Keratinocyte (primary cell): ENCODE measurements around the gene ZDHHC24. TPM values are rescaled to one million over a fixed set of nuclear protein-coding genes. Genes with fewer than 3 reads are reported as not detected.

Experiments
- DNase-seq: peaks from one replicate; pipeline ENCODE4 v3.0.0-alpha.2; 2011; ENCODE audit warnings: low read depth, missing footprints, low spot score
- FAIRE-seq: peaks from 2 replicates; lab custom pipeline; 2011; peaks lifted over from hg19 to GRCh38; lab: Jason Lieb, UNC
- H2AFZ ChIP-seq: 2 replicates; pipeline ENCODE4 v1.6.0; 2012; ENCODE audit warnings: low read length, control low read depth, inconsistent platforms; ENCODE audit not compliant: control insufficient read depth
- H3K27ac ChIP-seq: 2 replicates; pipeline ENCODE4 v1.5.1; 2011; ENCODE audit warnings: low read length; ENCODE audit not compliant: control insufficient read depth, insufficient read depth
- H3K27me3 ChIP-seq: 3 replicates; pipeline ENCODE4 v1.6.0; 2011; ENCODE audit warnings: low read length; ENCODE audit not compliant: control insufficient read depth, insufficient read depth; ENCODE audit errors: extremely low read depth
- H3K36me3 ChIP-seq, 2 experiments: 2 replicates in 1 of 2; 3 replicates in 1 of 2; pipeline ENCODE4 v1.5.1; 2011; ENCODE audit warnings: low read length in 2 of 2, mild to moderate bottlenecking in 1 of 2; ENCODE audit not compliant: control insufficient read depth in 2 of 2, insufficient read depth in 2 of 2; ENCODE audit errors: extremely low read depth in 1 of 2
- H3K4me1 ChIP-seq: 3 replicates; pipeline ENCODE4 v1.5.1; 2011; ENCODE audit warnings: low read length; ENCODE audit not compliant: control insufficient read depth, insufficient read depth; ENCODE audit errors: extremely low read depth
- H3K4me2 ChIP-seq: 3 replicates; pipeline ENCODE4 v1.6.0; 2011; ENCODE audit warnings: low read depth, low read length; ENCODE audit not compliant: control insufficient read depth, insufficient read depth; ENCODE audit errors: extremely low read depth
- H3K4me3 ChIP-seq, 3 experiments: fragments of 200-600 bp in 1 of 3; sonication (generic) in 1 of 3; 2 replicates in 2 of 3; 3 replicates in 1 of 3; pipeline ENCODE4 v1.5.1; 2011 to 2016; ENCODE audit warnings: low read length in 3 of 3, mild to moderate bottlenecking in 3 of 3, control low read depth in 2 of 3, inconsistent platforms in 1 of 3, low read depth in 1 of 3, mixed read lengths in 1 of 3, mixed run types in 1 of 3, moderate library complexity in 1 of 3; ENCODE audit not compliant: control insufficient read depth in 2 of 3, insufficient read depth in 2 of 3; ENCODE audit errors: extremely low read depth in 1 of 3
- H3K79me2 ChIP-seq: 2 replicates; pipeline ENCODE4 v1.6.0; 2012; ENCODE audit warnings: low read length; ENCODE audit not compliant: control insufficient read depth, insufficient read depth
- H3K9ac ChIP-seq: 3 replicates; pipeline ENCODE4 v1.6.0; 2011; ENCODE audit warnings: low read length; ENCODE audit not compliant: control insufficient read depth, insufficient read depth; ENCODE audit errors: extremely low read depth
- H3K9me1 ChIP-seq: 3 replicates; pipeline ENCODE4 v1.6.0; 2011; ENCODE audit warnings: low read length; ENCODE audit not compliant: control insufficient read depth, insufficient read depth; ENCODE audit errors: extremely low read depth
- H3K9me3 ChIP-seq: 2 replicates; pipeline ENCODE4 v1.5.1; 2012; ENCODE audit warnings: low read depth, low read length; ENCODE audit not compliant: control insufficient read depth
- H4K20me1 ChIP-seq: 3 replicates; pipeline ENCODE4 v1.6.0; 2011; ENCODE audit warnings: low read length; ENCODE audit not compliant: control insufficient read depth, insufficient read depth; ENCODE audit errors: extremely low read depth
- EZH2 ChIP-seq: IDR thresholded peaks from one replicate; pipeline ENCODE4 v1.6.1; 2012; ENCODE audit warnings: inconsistent platforms, mild to moderate bottlenecking, low read length, moderate library complexity
- dilution Hi-C: fragments of 300-500 bp; cut with MboI; formaldehyde crosslinking; loops from one replicate; pipeline ENCODE4 v1.7.0; 2020; ENCODE audit warnings: low sequenced_read_pairs; ENCODE audit not compliant: extremely low pct_ligation_motif_present
- polyA plus RNA-seq, 5 experiments: library from polyadenylated mRNA; depleted of rRNA in 3 of 5; stranded (reverse) in 3 of 5; stranded (forward) in 1 of 5; unstranded in 1 of 5; fragments of >200 nt; gene quantifications; 1 replicate in 1 of 5; 2 replicates in 3 of 5; 3 replicates in 1 of 5; pipeline versions ENCODE4 v1.2.1 to v1.2.3, GENCODE V29; 2011 to 2012; ENCODE audit warnings: missing spikeins in 2 of 5, low read depth in 1 of 5, low replicate concordance in 1 of 5
- TF ChIP-seq, protein P1 (sequence below), 3 experiments: IDR thresholded peaks in 1 of 3; conservative IDR thresholded peaks in 1 of 3; optimal IDR thresholded peaks in 1 of 3; 2 replicates in 2 of 3; 3 replicates in 1 of 3; pipeline versions ENCODE3 to v1.5.1; 2011; ENCODE audit warnings: low read length in 3 of 3, mild to moderate bottlenecking in 3 of 3, moderate library complexity in 2 of 3, control low read depth in 1 of 3, inconsistent platforms in 1 of 3; ENCODE audit not compliant: insufficient read depth in 2 of 3; ENCODE audit errors: extremely low read depth in 1 of 3

The ZDHHC24 gene
- polyA plus RNA-seq, 1 donor (not counting 4 experiments of a cell fraction or from before 2014, with no cell fraction given): 4.8 TPM

DNA sequence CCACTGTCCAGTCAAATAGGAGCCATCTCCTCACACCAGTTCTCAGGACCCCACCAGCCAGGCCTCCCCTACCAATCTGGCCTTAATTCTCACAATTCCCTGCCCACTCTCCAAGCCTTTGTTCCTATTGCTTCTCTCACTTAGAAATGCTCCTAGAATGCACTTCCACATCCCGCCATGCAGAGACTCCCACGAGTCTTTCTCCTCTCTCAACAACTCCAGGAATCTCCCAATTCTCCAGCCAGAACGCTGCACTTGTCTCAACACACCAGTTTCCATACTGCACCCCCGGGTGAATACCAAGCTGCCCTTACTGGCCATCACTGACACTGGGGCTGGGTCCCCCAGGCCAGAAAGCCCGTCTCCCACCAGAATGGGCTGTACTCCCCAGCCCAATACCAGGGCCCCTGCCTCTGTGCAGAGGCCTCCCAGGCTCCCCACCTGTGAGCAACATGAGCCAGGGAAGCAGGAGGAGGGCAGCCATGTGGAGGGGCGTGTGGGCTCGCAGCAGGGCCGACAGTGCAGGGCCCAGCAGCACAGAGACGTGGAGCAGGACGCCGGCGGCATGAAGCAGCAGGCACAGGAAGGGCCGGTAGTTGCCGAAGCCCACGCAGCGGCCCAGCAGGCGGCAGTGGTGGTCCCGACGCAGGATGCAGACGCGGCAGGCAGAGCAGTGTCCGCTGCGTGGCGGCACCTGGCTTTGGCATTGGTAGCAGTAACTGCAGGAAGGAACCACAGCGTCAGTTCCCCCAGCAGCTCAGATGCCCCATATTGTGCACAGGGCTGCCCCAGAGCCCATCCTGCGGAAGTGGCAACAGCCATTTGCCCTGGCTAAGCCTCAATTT is 2.4 kb downstream of the ZDHHC24 start:
- Histone ChIP-seq H3K9me1 (no peaks in the 10 kb centered on the region), H3K27me3 (peaks cover 12% of the 10 kb centered on the region), H3K9me3 (no peaks in the 10 kb centered on the region), H3K79me2 (no peaks in the 10 kb centered on the region), H2AFZ (no peak overlapping the region), H3K27ac (no peak overlapping the region), H4K20me1 (no peaks in the 10 kb centered on the region), H3K36me3 (peaks cover 0 to 10% of the 10 kb centered on the region in 2 experiments), H3K9ac (no peak overlapping the region), H3K4me2 (no peak overlapping the region), H3K4me1 (peaks cover 6% of the 10 kb centered on the region), H3K4me3 (no peak overlapping the region)
- TF ChIP-seq EZH2: no peak
- TF ChIP-seq, protein P1, sequence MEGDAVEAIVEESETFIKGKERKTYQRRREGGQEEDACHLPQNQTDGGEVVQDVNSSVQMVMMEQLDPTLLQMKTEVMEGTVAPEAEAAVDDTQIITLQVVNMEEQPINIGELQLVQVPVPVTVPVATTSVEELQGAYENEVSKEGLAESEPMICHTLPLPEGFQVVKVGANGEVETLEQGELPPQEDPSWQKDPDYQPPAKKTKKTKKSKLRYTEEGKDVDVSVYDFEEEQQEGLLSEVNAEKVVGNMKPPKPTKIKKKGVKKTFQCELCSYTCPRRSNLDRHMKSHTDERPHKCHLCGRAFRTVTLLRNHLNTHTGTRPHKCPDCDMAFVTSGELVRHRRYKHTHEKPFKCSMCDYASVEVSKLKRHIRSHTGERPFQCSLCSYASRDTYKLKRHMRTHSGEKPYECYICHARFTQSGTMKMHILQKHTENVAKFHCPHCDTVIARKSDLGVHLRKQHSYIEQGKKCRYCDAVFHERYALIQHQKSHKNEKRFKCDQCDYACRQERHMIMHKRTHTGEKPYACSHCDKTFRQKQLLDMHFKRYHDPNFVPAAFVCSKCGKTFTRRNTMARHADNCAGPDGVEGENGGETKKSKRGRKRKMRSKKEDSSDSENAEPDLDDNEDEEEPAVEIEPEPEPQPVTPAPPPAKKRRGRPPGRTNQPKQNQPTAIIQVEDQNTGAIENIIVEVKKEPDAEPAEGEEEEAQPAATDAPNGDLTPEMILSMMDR (optimal IDR thresholded peaks at IDR 0.05 in 1 of 3, IDR thresholded peaks at IDR 0.05 in 1 of 3, conservative IDR thresholded peaks at IDR 0.05 in 1 of 3; ENCODE audit: extremely low read depth in 1 of 3, insufficient read depth in 2 of 3, low read length in 3 of 3): no peak
- dilution Hi-C loops: no loop called here
- DNase-seq (no peak), FAIRE-seq (no peak)

DNA sequence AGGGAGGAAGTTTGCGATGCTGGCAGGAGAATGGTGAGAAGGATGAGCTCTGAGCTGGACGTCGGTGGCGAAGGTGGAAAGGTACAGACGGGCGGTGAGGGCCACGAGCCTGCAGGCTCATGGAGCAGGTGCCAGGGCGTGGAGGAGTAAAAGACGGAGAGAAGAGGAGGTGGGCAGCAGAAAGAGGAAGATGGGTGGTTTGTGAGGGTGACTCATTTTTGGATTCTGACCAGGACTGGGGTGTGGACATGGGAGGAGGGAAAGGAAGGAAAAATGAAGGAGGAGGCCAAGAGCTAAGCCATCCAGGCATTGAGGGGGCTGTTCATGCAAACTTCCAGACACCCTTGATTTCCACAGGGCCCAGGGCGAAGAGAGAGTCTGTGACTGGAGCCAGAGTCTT is 3.5 kb downstream of the ZDHHC24 start:
- Histone ChIP-seq H4K20me1 (no peaks in the 10 kb centered on the region), H3K27ac (no peak overlapping the region), H3K4me1 (peaks cover 6% of the 10 kb centered on the region), H3K9me1 (no peaks in the 10 kb centered on the region), H2AFZ (no peak overlapping the region), H3K36me3 (peaks cover 0 to 10% of the 10 kb centered on the region in 2 experiments), H3K4me3 (no peak overlapping the region), H3K4me2 (no peak overlapping the region), H3K9me3 (no peaks in the 10 kb centered on the region), H3K9ac (no peak overlapping the region), H3K79me2 (no peaks in the 10 kb centered on the region), H3K27me3 (peaks cover 3% of the 10 kb centered on the region)
- DNase-seq (no peak), FAIRE-seq (no peak)
- TF ChIP-seq, protein P1 (optimal IDR thresholded peaks at IDR 0.05 in 1 of 3, IDR thresholded peaks at IDR 0.05 in 1 of 3, conservative IDR thresholded peaks at IDR 0.05 in 1 of 3; ENCODE audit: extremely low read depth in 1 of 3, insufficient read depth in 2 of 3, low read length in 3 of 3): no peak
- no peak for TF ChIP-seq EZH2
- dilution Hi-C loops: no loop called here
